ENCODE data around the gene SCAI. TPM values are rescaled to one million over a fixed set of nuclear protein-coding genes. Genes with fewer than 3 reads are reported as not detected.

SCAI gene
- total RNA-seq, 1 experiment from 2014 or later, result 15.5 TPM

DNA sequence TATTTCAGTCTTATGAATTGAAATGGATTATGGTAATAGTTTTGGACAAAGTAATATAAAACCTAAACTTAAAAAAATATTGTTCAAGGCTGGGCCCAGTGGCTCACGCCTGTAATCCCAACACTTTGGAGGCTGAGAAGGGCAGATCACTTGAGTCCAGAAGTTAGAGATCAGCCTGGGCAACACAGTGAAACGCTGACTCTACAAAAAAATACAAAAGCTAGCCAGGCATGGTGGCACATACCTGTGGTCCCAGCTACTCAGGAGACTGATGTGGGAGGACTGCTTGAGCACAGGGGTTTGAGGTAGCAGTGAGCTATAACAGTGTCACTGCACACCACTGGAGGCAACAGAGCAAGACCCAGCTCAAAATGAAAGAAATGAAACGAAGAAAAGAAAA is 81.9 kb downstream of the SCAI start:
- Histone ChIP-seq H2BK12ac (ENCODE audit: insufficient read length, low read depth, low read length) (no peak overlapping the region), H4K8ac (replicated peaks; ENCODE audit: insufficient read length, low read depth, low read length) (no peak overlapping the region), H4K20me1 (ENCODE audit: control insufficient read depth, insufficient read depth, insufficient read length) (no peaks in the 10 kb centered on the region), H3K14ac (ENCODE audit: insufficient read depth, low read length) (no peak overlapping the region), H3K18ac (ENCODE audit: insufficient read length, low read depth, low read length) (no peak overlapping the region), H2BK120ac (ENCODE audit: low read depth, low read length, poor library complexity, severe bottlenecking) (no peak overlapping the region), H2BK20ac (ENCODE audit: low read depth, low read length, poor library complexity, severe bottlenecking) (no peak overlapping the region), H4K91ac (ENCODE audit: insufficient read length, low read depth, low read length) (no peak overlapping the region), H2AK5ac (ENCODE audit: insufficient read length, low read length) (no peak overlapping the region), H2BK15ac (ENCODE audit: low read depth, low read length) (no peak overlapping the region), H3K27me3 (ENCODE audit: insufficient read depth, low read length) (no peaks in the 10 kb centered on the region), H3K4me1 (ENCODE audit: insufficient read depth, low read length) (no peaks in the 10 kb centered on the region), H3K27ac (ENCODE audit: insufficient read length, low read depth, low read length) (no peak overlapping the region), H2AFZ (ENCODE audit: low read length) (no peak overlapping the region), H4K5ac (ENCODE audit: insufficient read length, low read depth, low read length) (no peak overlapping the region), H2BK5ac (ENCODE audit: insufficient read length, low read length) (no peak overlapping the region), H3K56ac (ENCODE audit: insufficient read length, low read depth, low read length) (no peak overlapping the region), H3K9me3 (ENCODE audit: control insufficient read depth, low read depth, low read length) (no peaks in the 10 kb centered on the region), H3K4ac (ENCODE audit: low read depth, low read length) (no peak overlapping the region), H3K9ac (ENCODE audit: extremely low read depth, insufficient read length, low read length) (no peak overlapping the region), H3K79me1 (ENCODE audit: insufficient read depth, low read depth, low read length, poor library complexity, severe bottlenecking) (no peaks in the 10 kb centered on the region), H3T11ph (ENCODE audit: low read length) (no peak overlapping the region), H3K4me2 (ENCODE audit: insufficient read depth, insufficient read length, low read length) (no peak overlapping the region), H3K23me2 (ENCODE audit: insufficient read length, low read depth, low read length, poor library complexity, severe bottlenecking) (no peaks in the 10 kb centered on the region), H3K79me2 (ENCODE audit: insufficient read depth, low read length) (no peaks in the 10 kb centered on the region), H3K23ac (ENCODE audit: insufficient read length, low read depth, low read length) (no peak overlapping the region)
- Mint-ChIP-seq H3K36me3 (ENCODE audit: insufficient read depth in 1 of 3, low read depth in 3 of 3) (no peaks in the 10 kb centered on the region; a peak in 1 of 7 replicates), H3K4me3 (no peak overlapping the region), H3K27me3 (ENCODE audit: low read depth) (no peaks in the 10 kb centered on the region), H3K9me3 (no peaks in the 10 kb centered on the region), H3K27ac (no peak overlapping the region), H3K4me1 (no peaks in the 10 kb centered on the region)
- no peak for DNase-seq
- TF ChIP-seq, protein P1, sequence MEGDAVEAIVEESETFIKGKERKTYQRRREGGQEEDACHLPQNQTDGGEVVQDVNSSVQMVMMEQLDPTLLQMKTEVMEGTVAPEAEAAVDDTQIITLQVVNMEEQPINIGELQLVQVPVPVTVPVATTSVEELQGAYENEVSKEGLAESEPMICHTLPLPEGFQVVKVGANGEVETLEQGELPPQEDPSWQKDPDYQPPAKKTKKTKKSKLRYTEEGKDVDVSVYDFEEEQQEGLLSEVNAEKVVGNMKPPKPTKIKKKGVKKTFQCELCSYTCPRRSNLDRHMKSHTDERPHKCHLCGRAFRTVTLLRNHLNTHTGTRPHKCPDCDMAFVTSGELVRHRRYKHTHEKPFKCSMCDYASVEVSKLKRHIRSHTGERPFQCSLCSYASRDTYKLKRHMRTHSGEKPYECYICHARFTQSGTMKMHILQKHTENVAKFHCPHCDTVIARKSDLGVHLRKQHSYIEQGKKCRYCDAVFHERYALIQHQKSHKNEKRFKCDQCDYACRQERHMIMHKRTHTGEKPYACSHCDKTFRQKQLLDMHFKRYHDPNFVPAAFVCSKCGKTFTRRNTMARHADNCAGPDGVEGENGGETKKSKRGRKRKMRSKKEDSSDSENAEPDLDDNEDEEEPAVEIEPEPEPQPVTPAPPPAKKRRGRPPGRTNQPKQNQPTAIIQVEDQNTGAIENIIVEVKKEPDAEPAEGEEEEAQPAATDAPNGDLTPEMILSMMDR (conservative IDR thresholded peaks at IDR 0.05), result no peak
- WGBS (ENCODE audit: extremely low coverage, insufficient read length, low lambda C conversion rate), result no CpG with 5 or more reads among the region's 3 CpGs

All from H9 (cell line).